ENCODE data around the gene TUBA4B. TPM values are rescaled to one million over a fixed set of nuclear protein-coding genes. Genes with fewer than 3 reads are reported as not detected.

The TUBA4B gene
- total and polyA plus RNA-seq, 4 donors: 0.28 TPM; not detected in 3

GRCh38 chr2:219296142-219296541 lies 43.1 kb downstream of the TUBA4B start:
- H3K27ac ChIP-seq (ENCODE audit: low read depth in 1 of 2, low read length in 2 of 2): no peak overlapping the region
- 85% methylated on average over 14 of the region's 14 CpGs for WGBS, 2 donors
- ATAC-seq (ENCODE audit: low FRiP score): no peak
- no peaks in the 10 kb centered on the region for H3K4me1 ChIP-seq (ENCODE audit: control insufficient read depth in 1 of 2, insufficient read depth in 2 of 2, low read length in 2 of 2)
- intact Hi-C loops (cut with DNase I): loop anchor here in 1 of 2 donors (5.0 kb wide), 1 partner anchor 124 kb away; the partner anchor contains the start of gene SLC23A3
- no peak for DNase-seq
- H3K9me3 ChIP-seq (ENCODE audit: control insufficient read depth, low read length): no peaks in the 10 kb centered on the region
- no peak overlapping the region for H3K4me3 ChIP-seq (ENCODE audit: low read length in 2 of 2)
- H3K27me3 ChIP-seq (ENCODE audit: control insufficient read depth in 1 of 2, insufficient read depth in 2 of 2, low read length in 1 of 2): no peaks in the 10 kb centered on the region
- H3K36me3 ChIP-seq (ENCODE audit: control insufficient read depth in 1 of 2, insufficient read depth in 2 of 2, low read length in 1 of 2): no peaks in the 10 kb centered on the region

GRCh38 chr2:219296631-219297391 lies 43.8 kb downstream of the TUBA4B start:
- Histone ChIP-seq H3K4me3 (ENCODE audit: low read length in 2 of 2) (no peak overlapping the region), H3K27ac (ENCODE audit: low read depth in 1 of 2, low read length in 2 of 2) (no peak overlapping the region), H3K4me1 (ENCODE audit: control insufficient read depth in 1 of 2, insufficient read depth in 2 of 2, low read length in 2 of 2) (no peaks in the 10 kb centered on the region), H3K27me3 (ENCODE audit: control insufficient read depth in 1 of 2, insufficient read depth in 2 of 2, low read length in 1 of 2) (no peaks in the 10 kb centered on the region), H3K9me3 (ENCODE audit: control insufficient read depth, low read length) (no peaks in the 10 kb centered on the region), H3K36me3 (ENCODE audit: control insufficient read depth in 1 of 2, insufficient read depth in 2 of 2, low read length in 1 of 2) (no peaks in the 10 kb centered on the region)
- intact Hi-C loops (cut with DNase I): loop anchor here in 1 of 2 donors (5.0 kb wide), 1 partner anchor 125 kb away; the partner anchor contains the start of gene SLC23A3
- DNase-seq: peak in 1 of 2 donors; percentile 77
- WGBS, 2 donors: 89 to 92% methylated on average over 25 of the region's 25 CpGs
- no peak for ATAC-seq (ENCODE audit: low FRiP score)

- Histone ChIP-seq H3K4me3 (ENCODE audit: low read length in 2 of 2) (no peak overlapping the region), H3K9me3 (ENCODE audit: control insufficient read depth, low read length) (no peaks in the 10 kb centered on the region), H3K36me3 (ENCODE audit: control insufficient read depth in 1 of 2, insufficient read depth in 2 of 2, low read length in 1 of 2) (no peaks in the 10 kb centered on the region), H3K4me1 (ENCODE audit: control insufficient read depth in 1 of 2, insufficient read depth in 2 of 2, low read length in 2 of 2) (no peaks in the 10 kb centered on the region), H3K27ac (ENCODE audit: low read depth in 1 of 2, low read length in 2 of 2) (no peak overlapping the region), H3K27me3 (ENCODE audit: control insufficient read depth in 1 of 2, insufficient read depth in 2 of 2, low read length in 1 of 2) (no peaks in the 10 kb centered on the region)
- intact Hi-C loops (cut with DNase I): loop anchor here (2.0 to 5.0 kb wide), 2 partner anchors 67 to 126 kb away; partner anchors contain the start of gene SLC23A3 (in 1 of the 2)
- WGBS, 2 donors: 84 to 85% methylated on average over 14 of the region's 14 CpGs
- ATAC-seq (ENCODE audit: low FRiP score) (no peak), DNase-seq (no peak)
These were observed 44.9 kb downstream of the TUBA4B start for GRCh38 chr2:219297766-219298456.

GRCh38 chr2:219298759-219299371 lies 45.8 kb downstream of the TUBA4B start:
- ATAC-seq (ENCODE audit: low FRiP score) (peak; percentile 86), DNase-seq (peak; percentile 90 to 96)
- no peak overlapping the region for H3K27ac ChIP-seq (ENCODE audit: low read depth in 1 of 2, low read length in 2 of 2)
- H3K4me1 ChIP-seq (ENCODE audit: control insufficient read depth in 1 of 2, insufficient read depth in 2 of 2, low read length in 2 of 2): no peaks in the 10 kb centered on the region
- no peak overlapping the region for H3K4me3 ChIP-seq (ENCODE audit: low read length in 2 of 2)
- WGBS, 2 donors: 20 to 21% methylated on average over 15 of the region's 15 CpGs
- no peaks in the 10 kb centered on the region for H3K36me3 ChIP-seq (ENCODE audit: control insufficient read depth in 1 of 2, insufficient read depth in 2 of 2, low read length in 1 of 2)
- intact Hi-C loops (cut with DNase I): loop anchor here (2.0 to 5.0 kb wide), 2 partner anchors 68 to 127 kb away; partner anchors contain the start of gene SLC23A3 (in 1 of the 2)
- no peaks in the 10 kb centered on the region for H3K27me3 ChIP-seq (ENCODE audit: control insufficient read depth in 1 of 2, insufficient read depth in 2 of 2, low read length in 1 of 2)
- no peaks in the 10 kb centered on the region for H3K9me3 ChIP-seq (ENCODE audit: control insufficient read depth, low read length)

GRCh38 chr2:219299372-219299760 lies 46.3 kb downstream of the TUBA4B start:
- H3K36me3 ChIP-seq (ENCODE audit: control insufficient read depth in 1 of 2, insufficient read depth in 2 of 2, low read length in 1 of 2): no peaks in the 10 kb centered on the region

GRCh38 chr2:219300022-219300421 lies 47.0 kb downstream of the TUBA4B start:
- H3K4me1 ChIP-seq (ENCODE audit: control insufficient read depth in 1 of 2, insufficient read depth in 2 of 2, low read length in 2 of 2): no peaks in the 10 kb centered on the region
- intact Hi-C loops (cut with DNase I): loop anchor here in 1 of 2 donors (10.0 kb wide), 1 partner anchor 245 kb away; no protein-coding TSS in a partner anchor
- no peaks in the 10 kb centered on the region for H3K27me3 ChIP-seq (ENCODE audit: control insufficient read depth in 1 of 2, insufficient read depth in 2 of 2, low read length in 1 of 2)
- H3K4me3 ChIP-seq (ENCODE audit: low read length in 2 of 2): no peak overlapping the region
- H3K9me3 ChIP-seq (ENCODE audit: control insufficient read depth, low read length): no peaks in the 10 kb centered on the region
- no peak overlapping the region for H3K27ac ChIP-seq (ENCODE audit: low read depth in 1 of 2, low read length in 2 of 2)
- WGBS, 2 donors: 71 to 72% methylated on average over 5 of the region's 5 CpGs
- ATAC-seq (ENCODE audit: low FRiP score) (no peak), DNase-seq (no peak)
- no peaks in the 10 kb centered on the region for H3K36me3 ChIP-seq (ENCODE audit: control insufficient read depth in 1 of 2, insufficient read depth in 2 of 2, low read length in 1 of 2)

More at GRCh38 chr2:219299372-219299760, 46.3 kb downstream of the TUBA4B start:
- ATAC-seq (ENCODE audit: low FRiP score): no peak
- 84 to 86% methylated on average over 6 of the region's 6 CpGs for WGBS, 2 donors
- H3K27ac ChIP-seq (ENCODE audit: low read depth in 1 of 2, low read length in 2 of 2): no peak overlapping the region
- H3K9me3 ChIP-seq (ENCODE audit: control insufficient read depth, low read length): no peaks in the 10 kb centered on the region
- H3K4me3 ChIP-seq (ENCODE audit: low read length in 2 of 2): no peak overlapping the region
- DNase-seq: peak in 1 of 2 donors; percentile 72
- H3K27me3 ChIP-seq (ENCODE audit: control insufficient read depth in 1 of 2, insufficient read depth in 2 of 2, low read length in 1 of 2): no peaks in the 10 kb centered on the region
- no peaks in the 10 kb centered on the region for H3K4me1 ChIP-seq (ENCODE audit: control insufficient read depth in 1 of 2, insufficient read depth in 2 of 2, low read length in 2 of 2)
- intact Hi-C loops (cut with DNase I): loop anchor here (2.0 to 5.0 kb wide), 2 partner anchors 69 to 127 kb away; partner anchors contain the start of gene SLC23A3 (in 1 of the 2)

- Histone ChIP-seq H3K27me3 (ENCODE audit: control insufficient read depth in 1 of 2, insufficient read depth in 2 of 2, low read length in 1 of 2) (no peaks in the 10 kb centered on the region), H3K4me3 (ENCODE audit: low read length in 2 of 2) (no peak overlapping the region), H3K36me3 (ENCODE audit: control insufficient read depth in 1 of 2, insufficient read depth in 2 of 2, low read length in 1 of 2) (no peaks in the 10 kb centered on the region), H3K9me3 (ENCODE audit: control insufficient read depth, low read length) (no peaks in the 10 kb centered on the region), H3K4me1 (ENCODE audit: control insufficient read depth in 1 of 2, insufficient read depth in 2 of 2, low read length in 2 of 2) (no peaks in the 10 kb centered on the region), H3K27ac (ENCODE audit: low read depth in 1 of 2, low read length in 2 of 2) (no peak overlapping the region)
- WGBS, 2 donors: 73 to 80% methylated on average over 11 of the region's 11 CpGs
- intact Hi-C loops (cut with DNase I): loop anchor here in 1 of 2 donors (10.0 kb wide), 1 partner anchor 248 kb away; no protein-coding TSS in a partner anchor
- no peak for DNase-seq
- no peak for ATAC-seq (ENCODE audit: low FRiP score)
These were observed 49.4 kb downstream of the TUBA4B start for GRCh38 chr2:219302412-219302968.

GRCh38 chr2:219304223-219304622 lies 51.2 kb downstream of the TUBA4B start:
- ATAC-seq (ENCODE audit: low FRiP score): no peak
- intact Hi-C loops (cut with DNase I): loop anchor here in 1 of 2 donors (10.0 kb wide), 1 partner anchor 249 kb away; no protein-coding TSS in a partner anchor
- no peak overlapping the region for H3K4me3 ChIP-seq (ENCODE audit: low read length in 2 of 2)
- no peaks in the 10 kb centered on the region for H3K27me3 ChIP-seq (ENCODE audit: control insufficient read depth in 1 of 2, insufficient read depth in 2 of 2, low read length in 1 of 2)
- WGBS, 2 donors: 54 to 56% methylated on average over 2 of the region's 2 CpGs
- H3K27ac ChIP-seq (ENCODE audit: low read depth in 1 of 2, low read length in 2 of 2): no peak overlapping the region
- H3K4me1 ChIP-seq (ENCODE audit: control insufficient read depth in 1 of 2, insufficient read depth in 2 of 2, low read length in 2 of 2): no peaks in the 10 kb centered on the region
- DNase-seq: no peak
- H3K9me3 ChIP-seq (ENCODE audit: control insufficient read depth, low read length): no peaks in the 10 kb centered on the region
- H3K36me3 ChIP-seq (ENCODE audit: control insufficient read depth in 1 of 2, insufficient read depth in 2 of 2, low read length in 1 of 2): no peaks in the 10 kb centered on the region

Measured in aorta (tissue), 5 donors.